K562 (cell line): Measurements from ENCODE around the gene SCNN1B. TPM values are rescaled to one million over a fixed set of nuclear protein-coding genes. Genes with fewer than 3 reads are reported as not detected.

Source experiments
- ATAC-seq: fragments of 200-7000 bp; cut with Tn5 transposase; 3 replicates; pipeline ENCODE4 v1.9.1; 2020; ENCODE audit warnings: moderate library complexity
- BruUV-seq: library from RNA; stranded (reverse); fragments of 400-500 nt; replicated peaks from 2 replicates; lab custom pipeline; 2021; lab: Mats Ljungman, UMichigan
- CTCF ChIA-PET: fragments of 300-600 bp; formaldehyde crosslinking; extraction: SDS; loops from one replicate; lab custom pipeline; 2021; ENCODE audit warnings: low intra/inter-chr PET ratio; lab: Yijun Ruan, JAX
- POLR2A ChIA-PET: fragments of 300-600, 350-650 bp; sonication (Branson Sonifier 250); formaldehyde crosslinking; extraction: SDS; loops from one replicate; lab custom pipeline; 2021; ENCODE audit warnings: antibody characterized with exemption, inconsistent platforms; lab: Yijun Ruan, JAX
- DNase-seq, 4 experiments: peaks; one replicate each; pipeline versions ENCODE4 v3.0.0 to v3.0.0-alpha.2; 2011 to 2018; ENCODE audit warnings: low spot score in 3 of 4, mixed read lengths in 3 of 4; ENCODE audit errors: extremely low read depth in 1 of 4
- FAIRE-seq: peaks from 2 replicates; lab custom pipeline; 2011; peaks lifted over from hg19 to GRCh38; lab: Jason Lieb, UNC
- H2AFZ ChIP-seq: 2 replicates; pipeline ENCODE4 v1.6.0; 2011; ENCODE audit warnings: low read depth, low read length, control low read depth, inconsistent platforms
- H3K27ac ChIP-seq: fragments of 200-600 bp; 3 replicates; pipeline ENCODE4 v1.8.0; 2011; ENCODE audit warnings: low read depth, mild to moderate bottlenecking, control low read depth, inconsistent platforms, low read length, moderate library complexity, mixed read lengths; ENCODE audit errors: extremely low read depth
- H3K27me3 ChIP-seq, 2 experiments: fragments of 300-600 bp in 1 of 2; 2 replicates in 1 of 2; 3 replicates in 1 of 2; pipeline versions ENCODE4 v1.6.0 to v1.8.0; 2011; ENCODE audit warnings: inconsistent platforms in 2 of 2, low read length in 2 of 2, mild to moderate bottlenecking in 1 of 2, mixed read lengths in 1 of 2, moderate library complexity in 1 of 2; ENCODE audit not compliant: control insufficient read depth in 2 of 2, insufficient read depth in 2 of 2
- H3K36me3 ChIP-seq: fragments of 300-600 bp; 3 replicates; pipeline ENCODE4 v1.8.0; 2011; ENCODE audit warnings: mild to moderate bottlenecking, low read length, inconsistent platforms; ENCODE audit not compliant: control insufficient read depth, insufficient read depth
- H3K4me1 ChIP-seq, 2 experiments: fragments of 200-600 bp in 1 of 2; replicated peaks in 1 of 2; 2 replicates in 1 of 2; 3 replicates in 1 of 2; pipeline versions ENCODE4 v1.5.1 to v1.8.0; 2011; ENCODE audit warnings: inconsistent platforms in 2 of 2, low read length in 2 of 2, mild to moderate bottlenecking in 1 of 2, mixed read lengths in 1 of 2, moderate library complexity in 1 of 2; ENCODE audit not compliant: control insufficient read depth in 2 of 2, insufficient read depth in 2 of 2
- H3K4me2 ChIP-seq: 2 replicates; pipeline ENCODE4 v1.6.1; 2011; ENCODE audit warnings: low read length, control low read depth, inconsistent platforms, mixed read lengths; ENCODE audit not compliant: insufficient read depth
- H3K4me3 ChIP-seq: fragments of 200-600 bp; sonication (generic), shearing (Covaris generic); 2 replicates; pipeline ENCODE4 v1.5.1; 2016; ENCODE audit warnings: control low read depth, inconsistent platforms
- H3K79me2 ChIP-seq: fragments of 200-600 bp; 3 replicates; pipeline ENCODE4 v1.8.0; 2011; ENCODE audit warnings: low read length, inconsistent platforms; ENCODE audit not compliant: control insufficient read depth, insufficient read depth
- H3K9ac ChIP-seq, 2 experiments: 2 replicates each; pipeline versions ENCODE4 v1.6.0 to v1.6.1; 2011; ENCODE audit warnings: low read depth in 2 of 2, low read length in 2 of 2, control low read depth in 1 of 2, inconsistent platforms in 1 of 2, mild to moderate bottlenecking in 1 of 2, mixed read lengths in 1 of 2; ENCODE audit not compliant: insufficient read depth in 1 of 2
- H3K9me1 ChIP-seq: one replicate; pipeline ENCODE4 v1.6.0; 2011; ENCODE audit warnings: inconsistent platforms, mild to moderate bottlenecking, low read length, moderate library complexity; ENCODE audit not compliant: control insufficient read depth, insufficient read depth
- H3K9me3 ChIP-seq: replicated peaks from 2 replicates; pipeline ENCODE4 v1.5.1; 2011; ENCODE audit warnings: low read depth, low read length, inconsistent platforms; ENCODE audit not compliant: control insufficient read depth, insufficient read depth
- H4K20me1 ChIP-seq: replicated peaks from 2 replicates; pipeline ENCODE4 v1.6.1; 2011; ENCODE audit warnings: low read length, inconsistent platforms, mixed read lengths; ENCODE audit not compliant: control insufficient read depth, insufficient read depth
- ARNT ChIP-seq, 2 experiments: fragments of 450-650 bp; IDR thresholded peaks; 2 replicates each; pipeline ENCODE4 v1.6.1; 2016; ENCODE audit warnings: mild to moderate bottlenecking in 1 of 2
- BCOR ChIP-seq: fragments of 450-650 bp; IDR thresholded peaks from 2 replicates; pipeline ENCODE4 v1.6.1; 2016
- CBFA2T2 ChIP-seq: fragments of 450-650 bp; conservative IDR thresholded peaks from 2 replicates; pipeline ENCODE4 v1.6.1; 2017; ENCODE audit warnings: mild to moderate bottlenecking
- ETV6 ChIP-seq, 3 experiments: fragments of 150-350 bp in 1 of 3; sonication (generic) in 1 of 3; formaldehyde crosslinking in 1 of 3; IDR thresholded peaks; 2 replicates each; pipeline versions ENCODE4 v1.6.1 to v1.8.0; 2014 to 2022; ENCODE audit warnings: borderline replicate concordance in 2 of 3, low read depth in 2 of 3, antibody characterized with exemption in 1 of 3, low read length in 1 of 3, mild to moderate bottlenecking in 1 of 3, missing genetic modification reagents in 1 of 3
- KLF13 ChIP-seq: fragments of 450-650 bp; IDR thresholded peaks from 2 replicates; pipeline ENCODE4 v1.6.1; 2016; ENCODE audit warnings: missing genetic modification characterization, low read depth, mild to moderate bottlenecking, missing compliant biosample characterization, moderate library complexity, borderline replicate concordance
- LCOR ChIP-seq: sonication (generic); formaldehyde crosslinking; IDR thresholded peaks from 2 replicates; pipeline ENCODE4 v1.8.0; 2022; ENCODE audit warnings: mild to moderate bottlenecking, missing genetic modification reagents
- LEF1 ChIP-seq: fragments of 450-650 bp; IDR thresholded peaks from 2 replicates; pipeline ENCODE4 v1.6.1; 2016; ENCODE audit warnings: mild to moderate bottlenecking
- POLR2B ChIP-seq: fragments of 450-650 bp; IDR thresholded peaks from 2 replicates; pipeline ENCODE4 v1.6.1; 2018; ENCODE audit warnings: low read depth; ENCODE audit not compliant: partially characterized antibody
- RBM17 ChIP-seq: fragments of 200-400 bp; formaldehyde crosslinking; IDR thresholded peaks from 2 replicates; pipeline ENCODE4 v1.6.1; 2017; ENCODE audit warnings: low read depth, mild to moderate bottlenecking, low read length, borderline replicate concordance
- SAFB ChIP-seq: fragments of 200-400 bp; formaldehyde crosslinking; IDR thresholded peaks from 2 replicates; pipeline ENCODE4 v1.6.1; 2017; ENCODE audit warnings: low read depth, low read length, borderline replicate concordance
- SRSF7 ChIP-seq: fragments of 200-400 bp; formaldehyde crosslinking; optimal IDR thresholded peaks from 2 replicates; pipeline ENCODE3; 2017; ENCODE audit warnings: mild to moderate bottlenecking, low read depth, low read length
- TCFL5 ChIP-seq: fragments of 250-450 bp; sonication (Bioruptor Pico); conservative IDR thresholded peaks from 2 replicates; pipeline ENCODE4 v1.6.1; 2021; ENCODE audit warnings: mild to moderate bottlenecking, moderate library complexity, matching md5 sums
- ZKSCAN3 ChIP-seq: fragments of 250-450 bp; sonication (Bioruptor Pico); IDR thresholded peaks from 2 replicates; pipeline ENCODE4 v1.4.0; 2020
- ZNF696 ChIP-seq: fragments of 250-450 bp; sonication (Bioruptor Pico); conservative IDR thresholded peaks from 2 replicates; pipeline ENCODE4 v1.4.0; 2020; ENCODE audit warnings: mild to moderate bottlenecking, moderate library complexity
- WGBS: fragments of 100-300 bp; shearing (Covaris generic); methylation state at CpG from one replicate; pipeline ENCODE4 v1.1.6; 2016; ENCODE audit warnings: low coverage, mixed read lengths; ENCODE audit not compliant: insufficient coverage; ENCODE audit errors: missing lambda C conversion rate; 5-methylcytosine and 5-hydroxymethylcytosine counted together
- in situ Hi-C: fragments of 300-500 bp; cut with MboI; formaldehyde crosslinking; loops from 4 replicates; pipeline ENCODE4 v1.15.0; 2018; ENCODE audit warnings: inconsistent platforms, mixed read lengths
- intact Hi-C: fragments of 100-400 bp; cut with micrococcal nuclease; formaldehyde crosslinking; loops from 2 replicates; pipeline ENCODE4 v1.14.2; 2022
- polyA plus RNA-seq, 8 experiments: library from polyadenylated mRNA; depleted of rRNA in 4 of 8; stranded (reverse) in 5 of 8; unstranded in 3 of 8; fragments of >200 nt; fragmentation: Nextera tagmentation in 2 of 8; fragmentation: Illumina TruSeq in 1 of 8; extraction: Ambion mirVana in 2 of 8; extraction: Trizol in 1 of 8; gene quantifications; 2 replicates each; pipeline versions ENCODE4 v1.2.1 to v1.2.3, GENCODE V29; 2011 to 2014; ENCODE audit warnings: inconsistent platforms in 1 of 8, missing spikeins in 1 of 8
- total RNA-seq, 7 experiments: library from RNA; depleted of rRNA in 6 of 7; stranded (reverse); fragments of >200 nt in 6 of 7; fragmentation: Illumina TruSeq in 2 of 7; extraction: Trizol in 2 of 7; gene quantifications; 2 replicates each; pipeline versions ENCODE4 v1.2.1 to v1.2.3, GENCODE V29; 2011 to 2021; ENCODE audit warnings: low replicate concordance in 1 of 7
- TF ChIP-seq, protein P1 (sequence below), 3 experiments: IDR thresholded peaks in 2 of 3; conservative IDR thresholded peaks in 1 of 3; 2 replicates each; pipeline ENCODE4 v1.5.1; 2011 to 2012; ENCODE audit warnings: low read length in 3 of 3, mild to moderate bottlenecking in 3 of 3, control low read depth in 2 of 3, improper control_type of control experiment in 1 of 3, inconsistent platforms in 1 of 3, low read depth in 1 of 3, mixed read lengths in 1 of 3, moderate library complexity in 1 of 3; ENCODE audit not compliant: insufficient read depth in 2 of 3
- TF ChIP-seq, protein P2 (sequence below): fragments of 250-450 bp; sonication (Bioruptor Pico); IDR thresholded peaks from 2 replicates; pipeline ENCODE4 v1.8.0; 2021; ENCODE audit warnings: mild to moderate bottlenecking, moderate library complexity
- TF ChIP-seq, protein P3 (sequence below): fragments of 250-450 bp; sonication (Bioruptor Pico); IDR thresholded peaks from 2 replicates; pipeline ENCODE4 v1.5.0; 2021; ENCODE audit warnings: mild to moderate bottlenecking, moderate library complexity

Gene SCNN1B
- total and polyA plus RNA-seq, 9 of the 15 experiments (the other 6 are each of a cell fraction or from before 2014, with no cell fraction given), result not detected

DNA sequence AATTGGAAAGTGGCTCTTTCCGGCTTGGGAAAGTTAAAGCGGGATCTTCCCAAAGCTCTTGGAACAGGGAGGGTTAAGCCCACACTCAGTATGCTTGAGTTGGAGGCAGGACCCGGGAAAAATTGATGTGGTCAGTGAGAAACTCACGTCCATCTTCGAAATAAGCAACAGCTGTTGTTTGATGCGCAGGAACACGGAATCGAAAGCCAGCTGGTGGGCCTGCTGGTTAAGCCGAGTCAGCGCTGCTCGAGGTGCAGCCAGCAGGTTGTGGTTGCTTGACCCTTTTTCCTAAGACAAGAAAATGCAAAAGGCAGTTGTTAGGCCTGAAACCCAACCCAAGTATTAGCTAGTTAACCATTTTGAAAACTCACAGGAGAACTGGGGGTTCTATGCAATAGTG lies 101.4 kb downstream of the SCNN1B start:
- Histone ChIP-seq H4K20me1 (0 out of 2 replicates have a peak, but pooled peaks cover 5% of the 10 kb centered on the region), H3K9me1 (no peaks in the 10 kb centered on the region), H2AFZ (no peak overlapping the region), H3K79me2 (no peaks in the 10 kb centered on the region), H3K27me3 (no peaks in the 10 kb centered on the region), H3K4me2 (no peak overlapping the region), H3K9me3 (no peaks in the 10 kb centered on the region), H3K9ac (no peak overlapping the region), H3K36me3 (peaks cover 66% of the 10 kb centered on the region; the same call in 1 of the 3 replicates), H3K4me1 (no peaks in the 10 kb centered on the region), H3K4me3 (no peak overlapping the region), H3K27ac (no peak overlapping the region)
- no peak for DNase-seq
- FAIRE-seq, result no peak
- 91% methylated on average over 11 of the region's 11 CpGs for WGBS
- ChIA-PET POLR2A (interaction anchor here (0.6 to 0.8 kb wide), 3 partner anchors 13 to 467 kb away, joined by 3 to 4 read pairs (median 3); no protein-coding TSS in a partner anchor), CTCF (no interaction called here)
- TF ChIP-seq POLR2B, result no peak
- TF ChIP-seq LCOR (CRISPR knock-in tag), result no peak
- no peak for TF ChIP-seq ZKSCAN3
- no peak for TF ChIP-seq ARNT (IDR thresholded peaks at IDR 0.05)
- TF ChIP-seq, protein P1, sequence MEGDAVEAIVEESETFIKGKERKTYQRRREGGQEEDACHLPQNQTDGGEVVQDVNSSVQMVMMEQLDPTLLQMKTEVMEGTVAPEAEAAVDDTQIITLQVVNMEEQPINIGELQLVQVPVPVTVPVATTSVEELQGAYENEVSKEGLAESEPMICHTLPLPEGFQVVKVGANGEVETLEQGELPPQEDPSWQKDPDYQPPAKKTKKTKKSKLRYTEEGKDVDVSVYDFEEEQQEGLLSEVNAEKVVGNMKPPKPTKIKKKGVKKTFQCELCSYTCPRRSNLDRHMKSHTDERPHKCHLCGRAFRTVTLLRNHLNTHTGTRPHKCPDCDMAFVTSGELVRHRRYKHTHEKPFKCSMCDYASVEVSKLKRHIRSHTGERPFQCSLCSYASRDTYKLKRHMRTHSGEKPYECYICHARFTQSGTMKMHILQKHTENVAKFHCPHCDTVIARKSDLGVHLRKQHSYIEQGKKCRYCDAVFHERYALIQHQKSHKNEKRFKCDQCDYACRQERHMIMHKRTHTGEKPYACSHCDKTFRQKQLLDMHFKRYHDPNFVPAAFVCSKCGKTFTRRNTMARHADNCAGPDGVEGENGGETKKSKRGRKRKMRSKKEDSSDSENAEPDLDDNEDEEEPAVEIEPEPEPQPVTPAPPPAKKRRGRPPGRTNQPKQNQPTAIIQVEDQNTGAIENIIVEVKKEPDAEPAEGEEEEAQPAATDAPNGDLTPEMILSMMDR (IDR thresholded peaks at IDR 0.05 in 2 of 3, conservative IDR thresholded peaks at IDR 0.05 in 1 of 3; ENCODE audit: insufficient read depth in 2 of 3, low read depth in 1 of 3, low read length in 3 of 3), result no peak
- no peak for TF ChIP-seq LEF1
- no peak for TF ChIP-seq RBM17
- TF ChIP-seq CBFA2T2, result no peak
- TF ChIP-seq ZNF696 (CRISPR knock-in tag), result no peak
- TF ChIP-seq KLF13 (tag), result no peak
- TF ChIP-seq SRSF7, result no peak
- TF ChIP-seq, protein P2, sequence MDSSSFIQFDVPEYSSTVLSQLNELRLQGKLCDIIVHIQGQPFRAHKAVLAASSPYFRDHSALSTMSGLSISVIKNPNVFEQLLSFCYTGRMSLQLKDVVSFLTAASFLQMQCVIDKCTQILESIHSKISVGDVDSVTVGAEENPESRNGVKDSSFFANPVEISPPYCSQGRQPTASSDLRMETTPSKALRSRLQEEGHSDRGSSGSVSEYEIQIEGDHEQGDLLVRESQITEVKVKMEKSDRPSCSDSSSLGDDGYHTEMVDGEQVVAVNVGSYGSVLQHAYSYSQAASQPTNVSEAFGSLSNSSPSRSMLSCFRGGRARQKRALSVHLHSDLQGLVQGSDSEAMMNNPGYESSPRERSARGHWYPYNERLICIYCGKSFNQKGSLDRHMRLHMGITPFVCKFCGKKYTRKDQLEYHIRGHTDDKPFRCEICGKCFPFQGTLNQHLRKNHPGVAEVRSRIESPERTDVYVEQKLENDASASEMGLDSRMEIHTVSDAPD, result no peak
- TF ChIP-seq TCFL5 (CRISPR knock-in tag), result no peak
- TF ChIP-seq BCOR, result no peak
- no peak for TF ChIP-seq ETV6 (IDR thresholded peaks at IDR 0.05; ENCODE audit: borderline replicate concordance in 1 of 2, low read depth in 2 of 2, low read length in 1 of 2)
- no peak for TF ChIP-seq ETV6 (CRISPR knock-in tag; IDR thresholded peaks at IDR 0.05; ENCODE audit: borderline replicate concordance)
- TF ChIP-seq, protein P3, sequence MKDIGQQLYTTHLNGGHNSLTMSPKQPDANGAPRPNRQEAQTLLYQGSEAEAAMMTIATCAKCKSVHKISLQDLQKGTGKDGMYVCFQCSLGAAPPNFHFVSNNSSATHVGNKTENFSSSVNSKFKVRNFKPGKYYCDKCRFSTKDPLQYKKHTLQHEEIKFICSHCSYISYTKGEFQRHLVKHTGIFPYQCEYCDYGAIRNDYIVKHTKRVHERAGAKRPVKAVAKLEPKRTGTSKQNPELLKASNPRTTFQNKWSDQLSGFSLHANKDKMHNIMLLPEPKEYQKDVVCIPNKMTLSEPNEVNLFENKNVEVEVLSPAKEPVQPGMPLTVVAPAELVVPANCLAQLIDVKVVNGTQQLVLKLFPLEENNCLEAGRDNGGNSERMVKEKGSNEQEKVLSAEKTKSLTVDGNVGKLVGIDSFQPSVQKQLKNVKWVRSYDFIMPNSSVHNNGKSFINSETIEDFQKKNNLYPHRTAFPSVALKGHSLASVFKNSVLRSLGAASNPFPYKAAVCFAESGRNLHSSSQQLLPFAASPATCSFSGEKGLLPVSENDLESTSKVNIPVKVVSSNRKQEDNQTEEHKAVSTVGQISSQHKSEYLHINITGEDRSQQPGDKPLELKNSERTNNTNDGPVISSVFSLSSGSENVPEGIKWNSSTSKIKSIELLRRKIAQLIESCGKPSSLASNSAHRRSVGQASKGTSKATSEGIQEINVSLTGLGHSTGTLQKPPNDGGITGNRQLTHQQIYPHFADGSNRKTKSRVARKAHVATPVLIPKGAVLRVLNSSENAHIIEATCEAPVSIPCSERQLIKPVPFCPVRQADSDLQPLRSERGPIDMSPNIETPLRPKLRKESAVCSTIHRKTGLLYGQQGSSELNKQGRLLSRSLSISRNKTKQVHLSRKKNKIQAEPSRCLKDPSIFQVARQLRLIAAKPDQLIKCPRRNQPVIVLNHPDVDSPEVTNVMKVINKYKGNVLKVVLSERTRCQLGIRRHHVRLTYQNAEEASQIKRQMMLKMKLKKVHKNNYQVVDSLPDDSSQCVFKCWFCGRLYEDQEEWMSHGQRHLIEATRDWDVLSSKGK (CRISPR knock-in tag), result no peak
- no peak for TF ChIP-seq SAFB
- intact Hi-C loops, result no loop called here
- ATAC-seq, result no peak
- BruUV-seq, result no TSS peak
- in situ Hi-C loops, result no loop called here
